OCI-LY1 (cell line): Measurements from ENCODE around the gene NCEH1.
"Not testable (repeated sequence)": the region's sequence is repeated elsewhere in the genome, so short reads cannot be mapped to it uniquely, and the experiment has no call there.

Experiments
- H2AFZ ChIP-seq: fragments of 200-600 bp; sonication (generic), shearing (Covaris generic); 2 replicates; pipeline ENCODE4 v1.6.0; 2014; ENCODE audit warnings: antibody characterized with exemption, mild to moderate bottlenecking, low read length
- H3F3A ChIP-seq: fragments of 200-600 bp; sonication (generic), shearing (Covaris generic); 2 replicates; pipeline ENCODE4 v1.6.0; 2014; ENCODE audit warnings: mild to moderate bottlenecking, antibody characterized with exemption, low read length, moderate library complexity; ENCODE audit not compliant: insufficient read depth
- H3K27ac ChIP-seq: fragments of 200-600 bp; sonication (generic); 2 replicates; pipeline ENCODE4 v1.5.1; 2014; ENCODE audit warnings: low read length, mixed run types, mild to moderate bottlenecking, low read depth; ENCODE audit not compliant: poor library complexity, severe bottlenecking
- H3K27me3 ChIP-seq: fragments of 200-600 bp; sonication (generic); 2 replicates; pipeline ENCODE4 v1.6.0; 2014; ENCODE audit warnings: antibody characterized with exemption, mild to moderate bottlenecking, low read length, moderate library complexity; ENCODE audit not compliant: insufficient read depth
- H3K36me3 ChIP-seq: fragments of 200-600 bp; sonication (generic); 2 replicates; pipeline ENCODE4 v1.6.1; 2014; ENCODE audit warnings: mild to moderate bottlenecking, antibody characterized with exemption, low read length, moderate library complexity, mixed read lengths; ENCODE audit not compliant: insufficient read depth
- H3K4me1 ChIP-seq: fragments of 200-600 bp; sonication (generic); 2 replicates; pipeline ENCODE4 v1.5.1; 2014; ENCODE audit warnings: mild to moderate bottlenecking, low read length, moderate library complexity; ENCODE audit not compliant: insufficient read depth, severe bottlenecking
- H3K4me2 ChIP-seq: fragments of 200-600 bp; sonication (generic), shearing (Covaris generic); 2 replicates; pipeline ENCODE4 v1.6.1; 2014; ENCODE audit warnings: low read length
- H3K4me3 ChIP-seq: fragments of 200-600 bp; sonication (generic); 2 replicates; pipeline ENCODE4 v1.5.1; 2014; ENCODE audit warnings: low read length, low read depth, mild to moderate bottlenecking, mixed read lengths; ENCODE audit not compliant: poor library complexity, severe bottlenecking
- H3K79me2 ChIP-seq: fragments of 200-600 bp; shearing (Covaris generic); 2 replicates; pipeline ENCODE4 v1.6.1; 2016; ENCODE audit warnings: mixed run types, low read length, mixed read lengths; ENCODE audit not compliant: insufficient read depth
- H3K9ac ChIP-seq: fragments of 200-600 bp; sonication (generic), shearing (Covaris generic); 2 replicates; pipeline ENCODE4 v1.6.1; 2014; ENCODE audit warnings: mild to moderate bottlenecking, low read length, mixed read lengths
- H3K9me2 ChIP-seq: fragments of 200-600 bp; sonication (generic), shearing (Covaris generic); 2 replicates; pipeline ENCODE4 v1.6.1; 2014; ENCODE audit warnings: low read depth, mild to moderate bottlenecking, low read length, mixed read lengths
- H3K9me3 ChIP-seq: fragments of 200-600 bp; shearing (Covaris generic); 2 replicates; pipeline ENCODE4 v1.6.1; 2014; ENCODE audit warnings: low read length, mixed read lengths
- H4K20me1 ChIP-seq: fragments of 200-600 bp; sonication (generic), shearing (Covaris generic); 2 replicates; pipeline ENCODE4 v1.6.0; 2016; ENCODE audit warnings: mild to moderate bottlenecking, low read length; ENCODE audit not compliant: insufficient read depth
- CTCF ChIP-seq: fragments of 200-600 bp; sonication (generic), shearing (Covaris generic); IDR thresholded peaks from 2 replicates; pipeline ENCODE4 v1.5.1; 2017; ENCODE audit warnings: mild to moderate bottlenecking, antibody characterized with exemption, low read length, moderate library complexity, mixed read lengths
- EZH2 ChIP-seq: fragments of 200-600 bp; sonication (generic), shearing (Covaris generic); IDR thresholded peaks from 2 replicates; pipeline ENCODE4 v1.8.0; 2017; ENCODE audit warnings: borderline replicate concordance, mixed run types, mild to moderate bottlenecking, antibody characterized with exemption, low read length, moderate library complexity, mixed read lengths

NCEH1 gene

GRCh38 chr3:172707030-172707429, 3.8 kb downstream of the NCEH1 start:
- H2AFZ ChIP-seq, result no peak overlapping the region
- H3K9me3 ChIP-seq, result no peaks in the 10 kb centered on the region
- H3K36me3 ChIP-seq, result no peaks in the 10 kb centered on the region
- no peaks in the 10 kb centered on the region for H3F3A ChIP-seq
- H3K4me2 ChIP-seq, result no peak overlapping the region
- H3K4me1 ChIP-seq, result peaks cover 26% of the 10 kb centered on the region
- H4K20me1 ChIP-seq, result no peaks in the 10 kb centered on the region
- no peak overlapping the region for H3K27ac ChIP-seq
- H3K27me3 ChIP-seq, result no peaks in the 10 kb centered on the region
- no peaks in the 10 kb centered on the region for H3K9me2 ChIP-seq
- no peak overlapping the region for H3K4me3 ChIP-seq
- no peak for TF ChIP-seq CTCF
- TF ChIP-seq EZH2, result no peak
- H3K79me2 ChIP-seq, result no peaks in the 10 kb centered on the region
- H3K9ac ChIP-seq, result no peak overlapping the region

DNA sequence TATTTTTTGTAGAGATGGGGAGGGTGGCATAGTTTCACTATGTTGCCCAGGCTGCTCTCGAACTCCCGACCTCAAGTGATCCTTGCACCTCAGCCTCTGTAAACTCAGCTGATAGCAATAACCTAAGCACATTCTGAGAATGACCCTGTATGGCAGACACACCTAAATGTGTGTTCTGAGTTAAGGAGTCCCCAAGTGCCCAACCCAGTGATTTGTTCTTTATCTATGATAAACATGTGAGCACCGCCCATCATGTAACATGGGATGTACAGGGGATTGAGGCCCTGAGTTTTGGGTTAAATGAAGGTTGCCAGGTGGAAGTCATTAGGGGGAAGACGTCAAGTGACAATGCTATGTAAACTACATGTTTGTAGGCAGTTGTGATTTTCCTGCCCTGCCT, 5.7 kb downstream of the NCEH1 start:
- no peak overlapping the region for H2AFZ ChIP-seq
- H3K4me3 ChIP-seq, result no peak overlapping the region
- no peaks in the 10 kb centered on the region for H4K20me1 ChIP-seq
- TF ChIP-seq EZH2, result no peak
- no peak for TF ChIP-seq CTCF
- H3K27me3 ChIP-seq, result no peaks in the 10 kb centered on the region
- H3K4me2 ChIP-seq, result no peak overlapping the region
- no peaks in the 10 kb centered on the region for H3K9me2 ChIP-seq
- no peaks in the 10 kb centered on the region for H3K79me2 ChIP-seq
- no peaks in the 10 kb centered on the region for H3K36me3 ChIP-seq
- H3F3A ChIP-seq, result no peaks in the 10 kb centered on the region
- no peak overlapping the region for H3K27ac ChIP-seq
- H3K9me3 ChIP-seq, result no peaks in the 10 kb centered on the region
- peaks cover 15% of the 10 kb centered on the region for H3K4me1 ChIP-seq
- H3K9ac ChIP-seq, result no peak overlapping the region

DNA sequence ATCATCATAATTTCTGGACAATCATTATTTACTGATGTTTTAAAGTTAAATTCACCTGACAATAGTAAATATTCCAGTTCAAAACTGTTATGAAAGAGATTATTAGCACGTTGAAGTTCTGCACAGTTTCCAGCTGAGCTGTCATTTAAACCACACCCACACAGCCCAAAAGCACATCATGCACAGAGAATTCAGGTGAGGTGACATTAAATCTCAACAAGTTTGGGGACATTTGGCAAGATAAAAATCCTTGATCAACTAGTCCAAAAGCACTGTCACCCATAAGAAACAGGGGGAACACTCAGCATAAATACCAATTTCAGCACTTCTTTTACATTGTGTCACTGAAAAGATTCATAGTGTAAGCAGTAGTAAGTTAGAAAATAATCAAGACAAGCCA, 6.9 kb downstream of the NCEH1 start:
- no peak overlapping the region for H3K4me3 ChIP-seq
- no peak overlapping the region for H3K27ac ChIP-seq
- no peak overlapping the region for H2AFZ ChIP-seq
- TF ChIP-seq EZH2 (no peak), CTCF (no peak)
- no peaks in the 10 kb centered on the region for H3K9me3 ChIP-seq
- H3K36me3 ChIP-seq, result no peaks in the 10 kb centered on the region
- H3F3A ChIP-seq, result no peaks in the 10 kb centered on the region
- H4K20me1 ChIP-seq, result no peaks in the 10 kb centered on the region
- H3K9ac ChIP-seq, result no peak overlapping the region
- H3K4me1 ChIP-seq, result peaks cover 5% of the 10 kb centered on the region
- H3K4me2 ChIP-seq, result no peak overlapping the region
- H3K27me3 ChIP-seq, result no peaks in the 10 kb centered on the region
- no peaks in the 10 kb centered on the region for H3K79me2 ChIP-seq
- H3K9me2 ChIP-seq, result no peaks in the 10 kb centered on the region

DNA sequence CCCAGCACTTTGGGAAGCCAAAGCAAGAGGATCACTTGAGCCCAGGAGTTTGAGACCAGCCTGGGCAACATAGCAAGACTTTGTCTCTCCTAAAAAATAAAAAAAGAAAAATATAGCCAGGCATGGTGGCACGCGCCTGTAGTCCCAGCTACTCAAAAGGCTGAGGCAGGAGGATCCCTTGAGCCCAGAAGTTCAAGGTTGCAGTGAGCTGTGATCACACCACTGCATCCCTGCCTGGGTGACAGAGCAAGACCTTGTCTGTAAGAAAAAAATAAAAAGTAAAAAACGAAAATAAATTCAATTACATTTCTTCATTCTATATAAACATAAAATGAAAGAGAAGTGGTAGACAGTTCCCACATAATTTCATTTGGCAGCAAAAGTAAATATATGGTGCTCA, 8.1 kb downstream of the NCEH1 start:
- not testable (repeated sequence) for H3K79me2 ChIP-seq, H3K4me2 ChIP-seq, H3K27ac ChIP-seq, H3K27me3 ChIP-seq, H3K9me2 ChIP-seq, H4K20me1 ChIP-seq, H3K4me3 ChIP-seq, H3F3A ChIP-seq, H3K9me3 ChIP-seq, H2AFZ ChIP-seq, H3K4me1 ChIP-seq, H3K36me3 ChIP-seq, H3K9ac ChIP-seq
